Common myeloid progenitor, CD34-positive (primary cell): Measurements from ENCODE around the gene CCBE1.
"Not testable (repeated sequence)": the region's sequence is repeated elsewhere in the genome, so short reads cannot be mapped to it uniquely, and the experiment has no call there.

Experiments
- CTCF ChIA-PET: fragments of 350-600 bp; sonication (Branson Sonifier 250); formaldehyde crosslinking; loops from one replicate; lab custom pipeline; 2021; ENCODE audit warnings: antibody characterized with exemption; lab: Charles Lee
- POLR2A ChIA-PET: fragments of 350-600 bp; sonication (Branson Sonifier 250); formaldehyde crosslinking; loops from one replicate; lab custom pipeline; 2021; ENCODE audit warnings: antibody characterized with exemption; lab: Charles Lee
- DNase-seq, 3 donors: peaks; one replicate each; pipeline versions ENCODE4 v3.0.0 to v3.0.0-alpha.2; 2013
- H3K27ac ChIP-seq, 2 experiments: 1 replicate in 1 of 2; 2 replicates in 1 of 2; pipeline ENCODE4 v1.7.0; 2013; ENCODE audit warnings: inconsistent platforms in 2 of 2, low read length in 2 of 2, mild to moderate bottlenecking in 2 of 2, low read depth in 1 of 2, moderate library complexity in 1 of 2; ENCODE audit not compliant: severe bottlenecking in 2 of 2, insufficient read depth in 1 of 2, poor library complexity in 1 of 2
- H3K27me3 ChIP-seq, 5 experiments: replicated peaks in 2 of 5; 1 replicate in 3 of 5; 2 replicates in 2 of 5; pipeline versions ENCODE4 v1.6.1 to v1.7.0; 2013; ENCODE audit warnings: low read length in 4 of 5, mild to moderate bottlenecking in 2 of 5, moderate library complexity in 2 of 5, inconsistent platforms in 1 of 5; ENCODE audit not compliant: insufficient read depth in 5 of 5, control insufficient read depth in 4 of 5
- H3K36me3 ChIP-seq, 4 experiments: 1 replicate in 2 of 4; 2 replicates in 2 of 4; pipeline versions ENCODE4 v1.6.1 to v1.7.0; 2013; ENCODE audit warnings: low read length in 3 of 4, control low read depth in 1 of 4, mild to moderate bottlenecking in 1 of 4; ENCODE audit not compliant: control insufficient read depth in 4 of 4, insufficient read depth in 4 of 4
- H3K4me1 ChIP-seq, 4 experiments: 1 replicate in 3 of 4; 2 replicates in 1 of 4; pipeline versions ENCODE4 v1.6.1 to v1.7.1; 2013; ENCODE audit warnings: low read length in 3 of 4, mild to moderate bottlenecking in 3 of 4, control low read depth in 1 of 4, inconsistent platforms in 1 of 4, moderate library complexity in 1 of 4; ENCODE audit not compliant: control insufficient read depth in 4 of 4, insufficient read depth in 4 of 4; ENCODE audit errors: control extremely low read depth in 1 of 4
- H3K4me3 ChIP-seq, 7 experiments: 1 replicate in 4 of 7; 2 replicates in 3 of 7; pipeline versions ENCODE4 v1.5.1 to v1.7.0; 2013; ENCODE audit warnings: mild to moderate bottlenecking in 7 of 7, low read length in 6 of 7, moderate library complexity in 6 of 7, inconsistent platforms in 2 of 7, low read depth in 2 of 7, control low read depth in 1 of 7; ENCODE audit not compliant: insufficient read depth in 4 of 7, control insufficient read depth in 1 of 7; ENCODE audit errors: extremely low read depth in 1 of 7
- H3K9me3 ChIP-seq, 5 experiments: 1 replicate in 4 of 5; 2 replicates in 1 of 5; pipeline versions ENCODE4 v1.6.1 to v1.7.1; 2013; ENCODE audit warnings: low read length in 4 of 5, mild to moderate bottlenecking in 2 of 5, inconsistent platforms in 1 of 5, low read depth in 1 of 5, moderate library complexity in 1 of 5; ENCODE audit not compliant: control insufficient read depth in 4 of 5, insufficient read depth in 2 of 5; ENCODE audit errors: control extremely low read depth in 1 of 5
- WGBS: methylation state at CpG from one replicate; pipeline ENCODE4 v1.1.5; 2013; ENCODE audit not compliant: insufficient coverage; 5-methylcytosine and 5-hydroxymethylcytosine counted together

CCBE1 gene

GRCh38 chr18:59737335-59737734 lies 40.1 kb upstream of the CCBE1 start:
- POLR2A ChIA-PET, H3K4me1 ChIP-seq, H3K27ac ChIP-seq, H3K4me3 ChIP-seq, H3K36me3 ChIP-seq, DNase-seq, H3K27me3 ChIP-seq, H3K9me3 ChIP-seq, CTCF ChIA-PET: not testable (repeated sequence)
- 99% methylated on average over 6 of the region's 7 CpGs for WGBS

DNA sequence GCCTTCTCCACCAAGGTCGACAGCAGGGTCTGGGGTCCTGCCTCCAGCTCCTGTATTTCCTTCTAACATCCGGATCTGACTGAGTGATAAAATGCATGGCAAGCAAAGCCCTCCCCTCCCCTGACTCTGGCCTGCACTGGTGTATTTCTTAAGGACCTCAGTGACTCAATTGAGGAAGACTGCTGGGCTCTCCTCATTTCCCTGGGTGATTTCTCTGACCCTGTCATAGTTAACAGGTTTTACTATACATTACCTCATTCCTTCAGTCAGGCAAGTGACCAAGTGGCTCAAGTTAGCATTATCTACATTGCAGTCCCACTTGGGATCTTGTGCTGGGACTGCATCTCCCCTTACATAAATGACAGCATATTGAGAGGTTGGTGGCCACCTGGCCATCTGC lies 38.8 kb upstream of the CCBE1 start:
- peaks cover 0 to 8% (median 0%) of the 10 kb centered on the region in 5 experiments for H3K9me3 ChIP-seq
- no peaks in the 10 kb centered on the region for H3K36me3 ChIP-seq
- WGBS: 85% methylated on average over 2 of the region's 2 CpGs
- no peaks in the 10 kb centered on the region for H3K4me1 ChIP-seq
- ChIA-PET POLR2A (no interaction called here), CTCF (no interaction called here)
- peaks cover 0 to 3% (median 0%) of the 10 kb centered on the region in 5 experiments for H3K27me3 ChIP-seq
- no peak overlapping the region for H3K4me3 ChIP-seq
- no peak overlapping the region for H3K27ac ChIP-seq
- no peak for DNase-seq

DNA sequence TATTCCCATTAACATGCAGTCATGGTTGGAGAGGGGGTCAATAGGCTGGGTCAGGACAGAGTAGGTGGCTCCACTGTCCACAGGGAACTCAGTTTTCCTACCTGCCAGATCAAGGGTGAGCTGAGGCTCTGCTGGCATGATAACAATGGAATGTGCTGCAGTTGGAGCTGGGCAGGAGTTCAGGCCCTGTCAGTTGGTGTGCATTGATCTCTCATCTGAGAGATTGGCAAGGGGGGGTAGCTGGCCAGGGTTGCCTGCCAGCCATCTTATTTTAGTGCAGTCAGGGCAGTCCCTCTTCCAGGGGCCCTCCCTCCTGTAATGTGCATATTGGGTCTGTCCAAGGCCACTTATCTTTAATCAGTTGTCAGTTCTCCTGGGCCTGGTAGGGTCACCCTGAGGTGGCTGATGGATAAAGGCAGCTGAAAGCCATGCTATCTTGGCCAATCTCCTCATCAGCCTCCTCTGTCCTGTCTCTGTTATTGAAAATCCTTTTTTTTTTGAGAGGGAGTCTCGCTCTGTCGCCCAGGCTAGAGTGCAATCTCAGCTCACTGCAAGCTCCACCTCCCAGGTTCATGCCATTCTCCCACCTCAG lies 38.1 kb upstream of the CCBE1 start:
- Histone ChIP-seq H3K27me3 (peaks cover 0 to 3% (median 0%) of the 10 kb centered on the region in 5 experiments), H3K4me1 (no peaks in the 10 kb centered on the region), H3K27ac (no peak overlapping the region), H3K9me3 (peaks cover 0 to 8% (median 0%) of the 10 kb centered on the region in 5 experiments), H3K4me3 (no peak overlapping the region), H3K36me3 (no peaks in the 10 kb centered on the region)
- no peak for DNase-seq
- CTCF ChIA-PET: interaction anchor here (0.8 kb wide), 1 partner anchor 524 kb away, joined by 3 read pairs; no protein-coding TSS in a partner anchor
- WGBS: no CpG with 5 or more reads among the region's 2 CpGs
- POLR2A ChIA-PET: no interaction called here

GRCh38 chr18:59733421-59733820 lies 36.2 kb upstream of the CCBE1 start:
- no peaks in the 10 kb centered on the region for H3K9me3 ChIP-seq
- no peak overlapping the region for H3K4me3 ChIP-seq
- CTCF ChIA-PET: no interaction called here
- no peak for DNase-seq
- H3K36me3 ChIP-seq: no peaks in the 10 kb centered on the region
- H3K4me1 ChIP-seq: no peaks in the 10 kb centered on the region
- peaks cover 0 to 3% (median 0%) of the 10 kb centered on the region in 5 experiments for H3K27me3 ChIP-seq
- H3K27ac ChIP-seq: no peak overlapping the region
- POLR2A ChIA-PET: interaction anchor here (0.6 kb wide), 1 partner anchor 793 kb away, joined by 3 read pairs; no protein-coding TSS in a partner anchor
- WGBS: 100% methylated on average over 1 of the region's 1 CpG

DNA sequence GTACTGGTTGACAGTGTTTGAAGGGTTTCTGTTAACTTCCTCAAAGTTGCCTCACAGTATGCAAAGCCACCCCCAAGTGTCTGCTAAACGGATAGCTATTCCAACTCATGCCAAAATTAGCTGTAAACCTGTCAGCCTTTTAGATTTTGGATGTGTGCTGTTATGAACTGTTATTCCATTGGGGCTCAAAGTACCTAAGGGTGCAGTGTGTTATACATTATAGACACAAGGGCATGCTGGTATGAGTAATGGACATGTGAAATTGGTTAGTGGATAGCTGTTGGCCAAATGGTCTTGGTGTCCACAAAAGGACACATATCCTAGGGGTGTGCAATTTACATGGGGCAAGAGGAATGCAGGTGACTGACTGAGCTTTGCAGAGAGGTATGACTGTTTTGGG lies 33.7 kb upstream of the CCBE1 start:
- POLR2A ChIA-PET: no interaction called here
- no peaks in the 10 kb centered on the region for H3K9me3 ChIP-seq
- H3K27ac ChIP-seq: no peak overlapping the region
- peak in 1 of 3 donors; percentile 8 for DNase-seq
- H3K4me3 ChIP-seq: no peak overlapping the region
- WGBS: no CpG with 5 or more reads among the region's 1 CpG
- H3K4me1 ChIP-seq: no peaks in the 10 kb centered on the region
- H3K36me3 ChIP-seq: no peaks in the 10 kb centered on the region
- H3K27me3 ChIP-seq: peaks cover 0 to 3% (median 0%) of the 10 kb centered on the region in 5 experiments
- CTCF ChIA-PET: no interaction called here

DNA sequence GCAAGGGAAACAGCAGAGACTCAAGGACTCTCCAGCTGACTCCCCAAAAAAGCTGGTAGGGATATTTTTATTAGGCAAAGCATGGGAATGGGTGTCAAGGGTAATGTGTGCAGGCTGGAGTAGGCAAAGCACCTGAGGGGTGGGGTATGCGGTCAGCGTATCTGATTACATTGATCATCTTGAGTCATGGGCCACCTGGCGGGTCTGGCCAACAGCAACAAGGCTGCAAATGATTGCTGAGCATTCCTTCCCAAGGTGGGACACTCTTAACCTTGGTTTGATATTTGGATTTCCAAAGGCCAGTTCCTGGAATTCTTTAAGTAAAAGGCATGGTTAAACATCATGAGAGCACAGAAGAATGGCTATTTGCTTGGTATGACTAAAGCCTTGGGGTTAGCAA lies 32.6 kb upstream of the CCBE1 start:
- Histone ChIP-seq H3K4me3 (no peak overlapping the region), H3K36me3 (no peaks in the 10 kb centered on the region), H3K27me3 (peaks cover 0 to 3% (median 0%) of the 10 kb centered on the region in 5 experiments), H3K4me1 (no peaks in the 10 kb centered on the region), H3K27ac (no peak overlapping the region), H3K9me3 (no peaks in the 10 kb centered on the region)
- POLR2A ChIA-PET: no interaction called here
- WGBS: 100% methylated on average over 3 of the region's 3 CpGs
- CTCF ChIA-PET: no interaction called here
- no peak for DNase-seq

DNA sequence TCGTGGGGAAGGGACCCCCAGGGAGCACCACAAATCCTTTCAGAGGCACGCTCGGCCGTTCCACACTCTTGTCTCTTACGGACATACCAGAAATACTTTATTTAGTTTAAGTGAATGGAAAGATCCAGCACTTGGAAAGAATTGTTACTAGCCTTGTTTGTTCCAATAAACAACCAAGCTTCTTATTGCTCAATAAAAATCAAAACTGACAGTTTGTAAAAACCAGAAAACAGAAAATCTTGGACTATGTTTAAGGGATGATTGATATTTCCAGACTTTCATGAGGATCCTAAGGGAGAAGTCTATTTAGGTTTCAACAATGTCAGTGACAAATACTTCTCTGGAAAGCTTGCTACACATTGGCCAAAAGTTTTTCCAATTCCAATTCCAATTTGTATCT lies 31.6 kb upstream of the CCBE1 start:
- POLR2A ChIA-PET: no interaction called here
- WGBS: 100% methylated on average over 2 of the region's 5 CpGs
- no peak for DNase-seq
- H3K4me3 ChIP-seq: no peak overlapping the region
- no peaks in the 10 kb centered on the region for H3K36me3 ChIP-seq
- peaks cover 0 to 1% (median 0%) of the 10 kb centered on the region in 5 experiments for H3K9me3 ChIP-seq
- H3K27ac ChIP-seq: no peak overlapping the region
- H3K4me1 ChIP-seq: no peaks in the 10 kb centered on the region
- peaks cover 0 to 3% (median 0%) of the 10 kb centered on the region in 5 experiments for H3K27me3 ChIP-seq
- CTCF ChIA-PET: no interaction called here
